HEK293 (cell line): Measurements from ENCODE around the gene YPEL5.

Source experiments
- CTCF ChIA-PET: fragments of 350-600 bp; formaldehyde crosslinking; extraction: SDS; loops from one replicate; lab custom pipeline; 2021; ENCODE audit warnings: antibody characterized with exemption; lab: Yijun Ruan, JAX
- POLR2A ChIA-PET: fragments of 300-600 bp; formaldehyde crosslinking; extraction: SDS; loops from one replicate; lab custom pipeline; 2020; ENCODE audit warnings: antibody characterized with exemption, inconsistent platforms; lab: Yijun Ruan, JAX
- H3K27ac ChIP-seq: fragments of 200-500 bp; sonication (Bioruptor generic); 2 replicates; pipeline ENCODE4 v1.5.1; 2014; ENCODE audit warnings: low read depth, low read length, control low read depth, inconsistent platforms; ENCODE audit errors: extremely low read depth
- H3K36me3 ChIP-seq, 2 experiments: fragments of 200-500 bp in 1 of 2; sonication (Bioruptor generic) in 1 of 2; 1 replicate in 1 of 2; 2 replicates in 1 of 2; pipeline ENCODE4 v1.5.1; 2014 to 2017; ENCODE audit warnings: inconsistent platforms in 2 of 2, low read length in 2 of 2; ENCODE audit not compliant: control insufficient read depth in 2 of 2, insufficient read depth in 1 of 2
- H3K4me1 ChIP-seq: fragments of 200-500 bp; sonication (Bioruptor generic); 2 replicates; pipeline ENCODE4 v1.5.1; 2014; ENCODE audit warnings: mild to moderate bottlenecking, low read length, inconsistent platforms; ENCODE audit not compliant: control insufficient read depth, insufficient read depth
- H3K4me3 ChIP-seq: 2 replicates; pipeline ENCODE4 v1.5.1; 2011; ENCODE audit warnings: low read depth, mild to moderate bottlenecking, control low read depth, low read length, moderate library complexity
- H3K9me3 ChIP-seq: fragments of 200-500 bp; sonication (Bioruptor generic); 2 replicates; pipeline ENCODE4 v1.5.1; 2014; ENCODE audit warnings: low read depth, low read length, inconsistent platforms; ENCODE audit not compliant: control insufficient read depth, insufficient read depth
- HOXA7 ChIP-seq: sonication (generic); formaldehyde crosslinking; IDR thresholded peaks from 2 replicates; pipeline ENCODE4 v1.8.1; 2022; ENCODE audit warnings: missing genetic modification reagents, borderline replicate concordance
- SALL2 ChIP-seq: fragments of 450-650 bp; formaldehyde crosslinking; IDR thresholded peaks from 2 replicates; pipeline ENCODE4 v1.5.0; 2017; ENCODE audit warnings: missing biosample characterization, mild to moderate bottlenecking, missing genetic modification characterization, borderline replicate concordance
- SETDB1 ChIP-seq: IDR thresholded peaks from one replicate; pipeline ENCODE4 v1.6.1; 2017; ENCODE audit warnings: mild to moderate bottlenecking, low read length, moderate library complexity, mixed read lengths; ENCODE audit not compliant: insufficient read length
- SP3 ChIP-seq: fragments of 450-650 bp; formaldehyde crosslinking; IDR thresholded peaks from 2 replicates; pipeline ENCODE4 v1.5.1; 2016; ENCODE audit warnings: missing biosample characterization, missing genetic modification characterization
- ZBTB21 ChIP-seq: fragments of 450-650 bp; formaldehyde crosslinking; IDR thresholded peaks from 2 replicates; pipeline ENCODE4 v1.5.1; 2017; ENCODE audit warnings: missing biosample characterization, missing genetic modification characterization
- ZIC2 ChIP-seq: fragments of 450-650 bp; formaldehyde crosslinking; IDR thresholded peaks from 2 replicates; pipeline ENCODE4 v1.5.1; 2016; ENCODE audit warnings: missing biosample characterization, missing genetic modification characterization
- ZNF121 ChIP-seq: fragments of 450-650 bp; formaldehyde crosslinking; IDR thresholded peaks from 2 replicates; pipeline ENCODE4 v1.5.1; 2016; ENCODE audit warnings: missing biosample characterization, missing genetic modification characterization
- ZNF138 ChIP-seq: fragments of 450-650 bp; formaldehyde crosslinking; IDR thresholded peaks from 2 replicates; pipeline ENCODE4 v1.5.1; 2016; ENCODE audit warnings: missing biosample characterization, missing genetic modification characterization, borderline replicate concordance
- ZNF16 ChIP-seq: fragments of 450-650 bp; formaldehyde crosslinking; IDR thresholded peaks from 2 replicates; pipeline ENCODE4 v1.5.1; 2016; ENCODE audit warnings: low read depth, missing biosample characterization, missing genetic modification characterization
- ZNF2 ChIP-seq: fragments of 450-650 bp; formaldehyde crosslinking; IDR thresholded peaks from 2 replicates; pipeline ENCODE4 v1.5.1; 2016; ENCODE audit warnings: missing biosample characterization, missing genetic modification characterization
- ZNF214 ChIP-seq: fragments of 450-650 bp; formaldehyde crosslinking; IDR thresholded peaks from 2 replicates; pipeline ENCODE4 v1.5.1; 2017; ENCODE audit warnings: missing biosample characterization, mild to moderate bottlenecking, missing genetic modification characterization, borderline replicate concordance
- ZNF239 ChIP-seq: fragments of 450-650 bp; formaldehyde crosslinking; IDR thresholded peaks from 2 replicates; pipeline ENCODE4 v1.5.1; 2016; ENCODE audit warnings: missing biosample characterization, missing genetic modification characterization
- ZNF280C ChIP-seq: fragments of 450-650 bp; formaldehyde crosslinking; IDR thresholded peaks from 2 replicates; pipeline ENCODE4 v1.5.1; 2016; ENCODE audit warnings: missing biosample characterization, missing genetic modification characterization
- ZNF292 ChIP-seq: fragments of 450-650 bp; formaldehyde crosslinking; IDR thresholded peaks from 2 replicates; pipeline ENCODE4 v1.5.1; 2016; ENCODE audit warnings: low read depth, missing biosample characterization, missing genetic modification characterization, borderline replicate concordance
- ZNF335 ChIP-seq: fragments of 450-650 bp; formaldehyde crosslinking; conservative IDR thresholded peaks from 2 replicates; pipeline ENCODE4 v1.5.1; 2016; ENCODE audit warnings: missing biosample characterization, missing genetic modification characterization
- ZNF350 ChIP-seq: fragments of 450-650 bp; formaldehyde crosslinking; IDR thresholded peaks from 2 replicates; pipeline ENCODE4 v1.5.0; 2017; ENCODE audit warnings: missing biosample characterization, mild to moderate bottlenecking, missing genetic modification characterization
- ZNF37A ChIP-seq: fragments of 450-650 bp; IDR thresholded peaks from 2 replicates; pipeline ENCODE4 v1.5.1; 2018; ENCODE audit warnings: missing biosample characterization, missing genetic modification characterization
- ZNF501 ChIP-seq: fragments of 450-650 bp; formaldehyde crosslinking; IDR thresholded peaks from 2 replicates; pipeline ENCODE4 v1.5.1; 2016; ENCODE audit warnings: missing biosample characterization, missing genetic modification characterization
- ZNF549 ChIP-seq: fragments of 450-650 bp; IDR thresholded peaks from 2 replicates; pipeline ENCODE4 v1.5.1; 2018; ENCODE audit warnings: missing biosample characterization, missing genetic modification characterization, mild to moderate bottlenecking, inconsistent platforms, moderate library complexity
- ZNF555 ChIP-seq: fragments of 450-650 bp; formaldehyde crosslinking; conservative IDR thresholded peaks from 2 replicates; pipeline ENCODE4 v1.5.1; 2017; ENCODE audit warnings: missing biosample characterization, mild to moderate bottlenecking, missing genetic modification characterization, inconsistent platforms
- ZNF623 ChIP-seq: fragments of 450-650 bp; formaldehyde crosslinking; IDR thresholded peaks from 2 replicates; pipeline ENCODE4 v1.5.1; 2016; ENCODE audit warnings: missing biosample characterization, missing genetic modification characterization
- ZNF670 ChIP-seq: fragments of 450-650 bp; formaldehyde crosslinking; IDR thresholded peaks from 2 replicates; pipeline ENCODE4 v1.5.1; 2016; ENCODE audit warnings: missing biosample characterization, missing genetic modification characterization, low read depth
- ZNF76 ChIP-seq: fragments of 450-650 bp; formaldehyde crosslinking; IDR thresholded peaks from 2 replicates; pipeline ENCODE4; 2016; ENCODE audit warnings: low read depth, missing biosample characterization, missing genetic modification characterization, borderline replicate concordance
- ZNF776 ChIP-seq: fragments of 450-650 bp; formaldehyde crosslinking; IDR thresholded peaks from 2 replicates; pipeline ENCODE4 v1.5.0; 2017; ENCODE audit warnings: missing biosample characterization, missing genetic modification characterization, borderline replicate concordance
- ZNF777 ChIP-seq: fragments of 450-650 bp; formaldehyde crosslinking; IDR thresholded peaks from 2 replicates; pipeline ENCODE4 v1.5.1; 2017; ENCODE audit warnings: missing biosample characterization, missing genetic modification characterization, borderline replicate concordance
- ZSCAN16 ChIP-seq: fragments of 450-650 bp; formaldehyde crosslinking; IDR thresholded peaks from 2 replicates; pipeline ENCODE4 v1.5.1; 2016; ENCODE audit warnings: missing biosample characterization, missing genetic modification characterization
- TF ChIP-seq, protein P1 (sequence below): fragments of 450-650 bp; formaldehyde crosslinking; IDR thresholded peaks from 2 replicates; pipeline ENCODE4 v1.5.1; 2016; ENCODE audit warnings: missing biosample characterization, missing genetic modification characterization
- TF ChIP-seq, protein P2 (sequence below): fragments of 450-650 bp; formaldehyde crosslinking; IDR thresholded peaks from 2 replicates; pipeline ENCODE4 v1.5.0; 2017; ENCODE audit warnings: missing biosample characterization, missing genetic modification characterization, borderline replicate concordance

Gene YPEL5

DNA sequence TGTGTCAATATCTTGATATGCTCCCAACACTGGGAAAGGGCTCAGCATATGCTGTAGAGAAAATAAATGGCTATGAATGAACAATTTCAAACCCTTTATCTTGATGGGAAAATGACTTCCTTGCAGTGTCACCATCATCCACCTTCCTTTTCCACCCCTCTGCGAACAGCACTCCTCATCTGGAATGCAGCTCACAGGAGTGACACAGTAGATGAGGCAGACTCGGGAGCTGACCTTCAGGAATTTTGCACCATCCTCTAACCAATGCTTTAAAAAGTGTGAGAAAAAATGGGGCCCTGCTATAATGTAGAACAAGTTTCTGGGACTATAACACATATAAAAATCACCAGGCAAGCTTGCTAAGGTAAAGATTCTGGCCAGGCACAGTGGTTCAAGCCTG, 41.3 kb upstream of the YPEL5 start:
- no peak overlapping the region for H3K27ac ChIP-seq
- no peak overlapping the region for H3K4me3 ChIP-seq
- CTCF ChIA-PET = interaction anchor here (1.3 kb wide), 1 partner anchor 16 kb away, joined by 3 read pairs; no protein-coding TSS in a partner anchor
- H3K9me3 ChIP-seq = no peaks in the 10 kb centered on the region
- H3K4me1 ChIP-seq = no peaks in the 10 kb centered on the region
- no peak for TF ChIP-seq ZNF76 (tag by site-specific recombination)
- no peak for TF ChIP-seq ZIC2 (tag by site-specific recombination)
- TF ChIP-seq ZNF777 = no peak
- no peak for TF ChIP-seq ZNF2
- TF ChIP-seq ZNF623 (tag by site-specific recombination) = no peak
- TF ChIP-seq ZNF335 (tag by site-specific recombination) = no peak
- no peak for TF ChIP-seq ZNF549 (tag by site-specific recombination)
- no peak for TF ChIP-seq ZNF239 (tag by site-specific recombination)
- no peak for TF ChIP-seq HOXA7 (CRISPR knock-in tag)
- TF ChIP-seq ZNF501 (tag by site-specific recombination) = no peak
- TF ChIP-seq ZSCAN16 (tag by site-specific recombination) = no peak
- no peak for TF ChIP-seq ZNF138 (tag by site-specific recombination)
- no peak for TF ChIP-seq ZNF16 (tag by site-specific recombination)
- TF ChIP-seq, all 188 proteins: peak for 0
- no peaks in the 10 kb centered on the region for H3K36me3 ChIP-seq
- POLR2A ChIA-PET = no interaction called here

- no peaks in the 10 kb centered on the region for H3K36me3 ChIP-seq
- no peaks in the 10 kb centered on the region for H3K4me1 ChIP-seq
- TF ChIP-seq, protein P1, sequence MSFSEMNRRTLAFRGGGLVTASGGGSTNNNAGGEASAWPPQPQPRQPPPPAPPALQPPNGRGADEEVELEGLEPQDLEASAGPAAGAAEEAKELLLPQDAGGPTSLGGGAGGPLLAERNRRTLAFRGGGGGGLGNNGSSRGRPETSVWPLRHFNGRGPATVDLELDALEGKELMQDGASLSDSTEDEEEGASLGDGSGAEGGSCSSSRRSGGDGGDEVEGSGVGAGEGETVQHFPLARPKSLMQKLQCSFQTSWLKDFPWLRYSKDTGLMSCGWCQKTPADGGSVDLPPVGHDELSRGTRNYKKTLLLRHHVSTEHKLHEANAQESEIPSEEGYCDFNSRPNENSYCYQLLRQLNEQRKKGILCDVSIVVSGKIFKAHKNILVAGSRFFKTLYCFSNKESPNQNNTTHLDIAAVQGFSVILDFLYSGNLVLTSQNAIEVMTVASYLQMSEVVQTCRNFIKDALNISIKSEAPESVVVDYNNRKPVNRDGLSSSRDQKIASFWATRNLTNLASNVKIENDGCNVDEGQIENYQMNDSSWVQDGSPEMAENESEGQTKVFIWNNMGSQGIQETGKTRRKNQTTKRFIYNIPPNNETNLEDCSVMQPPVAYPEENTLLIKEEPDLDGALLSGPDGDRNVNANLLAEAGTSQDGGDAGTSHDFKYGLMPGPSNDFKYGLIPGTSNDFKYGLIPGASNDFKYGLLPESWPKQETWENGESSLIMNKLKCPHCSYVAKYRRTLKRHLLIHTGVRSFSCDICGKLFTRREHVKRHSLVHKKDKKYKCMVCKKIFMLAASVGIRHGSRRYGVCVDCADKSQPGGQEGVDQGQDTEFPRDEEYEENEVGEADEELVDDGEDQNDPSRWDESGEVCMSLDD = no peak
- TF ChIP-seq SP3 (tag by site-specific recombination) (no peak), ZBTB21 (no peak), ZNF555 (no peak), ZNF776 (no peak), SALL2 (tag by site-specific recombination) (no peak)
- ChIA-PET CTCF (no interaction called here), POLR2A (no interaction called here)
- no peak overlapping the region for H3K27ac ChIP-seq
- H3K9me3 ChIP-seq = no peaks in the 10 kb centered on the region
- H3K4me3 ChIP-seq = no peak overlapping the region
Observed at GRCh38 chr2:30106543-30106942, 40.3 kb upstream of the YPEL5 start.

- no peaks in the 10 kb centered on the region for H3K9me3 ChIP-seq
- ChIA-PET POLR2A (no interaction called here), CTCF (no interaction called here)
- no peak overlapping the region for H3K4me3 ChIP-seq
- no peak overlapping the region for H3K27ac ChIP-seq
- H3K4me1 ChIP-seq = no peaks in the 10 kb centered on the region
- H3K36me3 ChIP-seq = no peaks in the 10 kb centered on the region
- no peak for TF ChIP-seq ZNF280C (tag by site-specific recombination)
- no peak for TF ChIP-seq ZNF292 (tag by site-specific recombination)
- TF ChIP-seq ZNF37A = no peak
- TF ChIP-seq, protein P2, sequence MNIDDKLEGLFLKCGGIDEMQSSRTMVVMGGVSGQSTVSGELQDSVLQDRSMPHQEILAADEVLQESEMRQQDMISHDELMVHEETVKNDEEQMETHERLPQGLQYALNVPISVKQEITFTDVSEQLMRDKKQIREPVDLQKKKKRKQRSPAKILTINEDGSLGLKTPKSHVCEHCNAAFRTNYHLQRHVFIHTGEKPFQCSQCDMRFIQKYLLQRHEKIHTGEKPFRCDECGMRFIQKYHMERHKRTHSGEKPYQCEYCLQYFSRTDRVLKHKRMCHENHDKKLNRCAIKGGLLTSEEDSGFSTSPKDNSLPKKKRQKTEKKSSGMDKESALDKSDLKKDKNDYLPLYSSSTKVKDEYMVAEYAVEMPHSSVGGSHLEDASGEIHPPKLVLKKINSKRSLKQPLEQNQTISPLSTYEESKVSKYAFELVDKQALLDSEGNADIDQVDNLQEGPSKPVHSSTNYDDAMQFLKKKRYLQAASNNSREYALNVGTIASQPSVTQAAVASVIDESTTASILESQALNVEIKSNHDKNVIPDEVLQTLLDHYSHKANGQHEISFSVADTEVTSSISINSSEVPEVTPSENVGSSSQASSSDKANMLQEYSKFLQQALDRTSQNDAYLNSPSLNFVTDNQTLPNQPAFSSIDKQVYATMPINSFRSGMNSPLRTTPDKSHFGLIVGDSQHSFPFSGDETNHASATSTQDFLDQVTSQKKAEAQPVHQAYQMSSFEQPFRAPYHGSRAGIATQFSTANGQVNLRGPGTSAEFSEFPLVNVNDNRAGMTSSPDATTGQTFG = no peak
- no peak for TF ChIP-seq ZNF214 (tag by site-specific recombination)
- TF ChIP-seq SETDB1 = no peak
- no peak for TF ChIP-seq ZNF350 (tag by site-specific recombination)
- no peak for TF ChIP-seq ZNF670
- TF ChIP-seq ZNF121 (tag by site-specific recombination) = no peak
Observed at GRCh38 chr2:30108192-30108591, 38.6 kb upstream of the YPEL5 start.
